ENCODE measurements around the gene HOXB8. TPM values are rescaled to one million over a fixed set of nuclear protein-coding genes. Genes with fewer than 3 reads are reported as not detected.
A peak's percentile ranks its signal among the peaks of the same experiment; 100 is the strongest.

The HOXB8 gene
- total RNA-seq, 1 experiment from 2014 or later = 28.2 TPM

DNA sequence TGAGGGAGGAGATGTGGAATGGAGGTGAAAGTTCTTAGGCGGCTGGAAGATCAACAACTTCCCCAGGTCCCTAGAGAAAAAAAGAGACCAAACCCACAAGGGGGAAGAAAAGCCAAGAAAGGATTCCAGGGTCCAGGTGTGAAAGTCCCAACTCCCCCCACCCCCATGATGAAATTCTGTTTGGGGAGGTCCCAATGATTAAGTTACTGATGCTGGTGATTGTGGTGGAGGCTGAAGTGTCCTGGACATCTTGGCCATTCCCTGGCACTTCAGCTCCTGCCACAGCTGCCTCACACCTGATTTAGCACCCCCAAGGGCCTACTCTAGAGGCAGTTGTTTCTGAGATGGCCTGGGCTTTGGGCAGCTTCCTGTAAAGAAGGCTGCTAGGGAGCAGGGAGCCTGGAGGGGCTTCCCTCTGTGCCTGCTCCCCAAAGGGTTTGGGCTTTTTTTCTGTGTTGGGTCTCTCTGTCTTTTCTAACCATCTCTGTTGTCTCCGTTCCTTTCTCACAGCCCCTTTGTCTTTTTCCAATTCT lies 50.0 kb downstream of the HOXB8 start:
- no peak for TF ChIP-seq CTCF (IDR thresholded peaks at IDR 0.05; ENCODE audit: unreplicated experiment)
- BruUV-seq (replicated peaks) = TSS peak; percentile 21

GRCh38 chr17:48564188-48565021 lies 50.7 kb downstream of the HOXB8 start:
- intact Hi-C loops (cut with micrococcal nuclease; ENCODE audit: unreplicated experiment) = no loop called here
- no peak for TF ChIP-seq CTCF (IDR thresholded peaks at IDR 0.05; ENCODE audit: unreplicated experiment)
- no peak overlapping the region for H3K4me3 Mint-ChIP-seq (ENCODE audit: low read depth, unreplicated experiment)

More for the DNA sequence above, 50.0 kb downstream of the HOXB8 start:
- no peak overlapping the region for H3K4me3 Mint-ChIP-seq (ENCODE audit: low read depth, unreplicated experiment)
- peaks cover 64% of the 10 kb centered on the region for H3K36me3 Mint-ChIP-seq (ENCODE audit: insufficient read depth, unreplicated experiment)
- H3K27ac Mint-ChIP-seq (ENCODE audit: unreplicated experiment) = no peak overlapping the region
- no peaks in the 10 kb centered on the region for H3K9me3 Mint-ChIP-seq (ENCODE audit: low read depth, unreplicated experiment)
- no peaks in the 10 kb centered on the region for H3K27me3 Mint-ChIP-seq (ENCODE audit: unreplicated experiment)
- DNase-seq = no peak
- peaks cover 36% of the 10 kb centered on the region for H3K4me1 Mint-ChIP-seq (ENCODE audit: low read depth, unreplicated experiment)
- CTCF ChIA-PET = interaction anchor here (0.5 to 1.1 kb wide), 3 partner anchors 23 to 319 kb away, joined by 3 to 4 read pairs (median 3); no protein-coding TSS in a partner anchor
- intact Hi-C loops (cut with micrococcal nuclease; ENCODE audit: unreplicated experiment) = no loop called here

DNA sequence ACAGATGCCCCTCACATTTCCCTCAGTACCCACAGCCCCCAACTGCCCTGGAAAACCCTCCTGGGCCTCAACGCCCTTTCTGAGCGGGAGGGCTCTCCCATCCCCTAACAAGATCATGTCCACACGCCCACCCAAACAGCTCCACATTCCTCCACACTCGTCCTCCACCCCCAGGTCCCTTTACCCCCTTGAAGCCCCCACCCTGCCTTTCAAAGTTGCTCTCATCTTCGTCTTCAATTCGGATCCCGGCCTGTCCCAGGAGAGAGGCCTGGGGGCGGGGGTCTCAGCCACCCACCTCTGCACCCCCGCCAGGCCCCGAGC lies 51.3 kb downstream of the HOXB8 start:
- Mint-ChIP-seq H3K36me3 (ENCODE audit: insufficient read depth, unreplicated experiment) (peaks cover 61% of the 10 kb centered on the region), H3K9me3 (ENCODE audit: low read depth, unreplicated experiment) (no peaks in the 10 kb centered on the region), H3K4me3 (ENCODE audit: low read depth, unreplicated experiment) (no peak overlapping the region), H3K4me1 (ENCODE audit: low read depth, unreplicated experiment) (peaks cover 49% of the 10 kb centered on the region), H3K27me3 (ENCODE audit: unreplicated experiment) (no peaks in the 10 kb centered on the region), H3K27ac (ENCODE audit: unreplicated experiment) (no peak overlapping the region)
- TF ChIP-seq CTCF (IDR thresholded peaks at IDR 0.05; ENCODE audit: unreplicated experiment) = no peak
- DNase-seq = no peak
- CTCF ChIA-PET = interaction anchor here (0.9 to 2.3 kb wide), 3 partner anchors 22 to 256 kb away, joined by 4 to 5 read pairs (median 5); no protein-coding TSS in a partner anchor
- BruUV-seq (replicated peaks) = no TSS peak
- intact Hi-C loops (cut with micrococcal nuclease; ENCODE audit: unreplicated experiment) = no loop called here

More at GRCh38 chr17:48564188-48565021, 50.7 kb downstream of the HOXB8 start:
- DNase-seq = no peak
- no peak overlapping the region for H3K27ac Mint-ChIP-seq (ENCODE audit: unreplicated experiment)
- peaks cover 61% of the 10 kb centered on the region for H3K36me3 Mint-ChIP-seq (ENCODE audit: insufficient read depth, unreplicated experiment)
- peaks cover 43% of the 10 kb centered on the region for H3K4me1 Mint-ChIP-seq (ENCODE audit: low read depth, unreplicated experiment)
- CTCF ChIA-PET = interaction anchor here (0.5 to 1.1 kb wide), 3 partner anchors 22 to 319 kb away, joined by 3 to 4 read pairs (median 3); no protein-coding TSS in a partner anchor
- H3K27me3 Mint-ChIP-seq (ENCODE audit: unreplicated experiment) = no peaks in the 10 kb centered on the region
- H3K9me3 Mint-ChIP-seq (ENCODE audit: low read depth, unreplicated experiment) = no peaks in the 10 kb centered on the region
- no TSS peak for BruUV-seq (replicated peaks)

DNA sequence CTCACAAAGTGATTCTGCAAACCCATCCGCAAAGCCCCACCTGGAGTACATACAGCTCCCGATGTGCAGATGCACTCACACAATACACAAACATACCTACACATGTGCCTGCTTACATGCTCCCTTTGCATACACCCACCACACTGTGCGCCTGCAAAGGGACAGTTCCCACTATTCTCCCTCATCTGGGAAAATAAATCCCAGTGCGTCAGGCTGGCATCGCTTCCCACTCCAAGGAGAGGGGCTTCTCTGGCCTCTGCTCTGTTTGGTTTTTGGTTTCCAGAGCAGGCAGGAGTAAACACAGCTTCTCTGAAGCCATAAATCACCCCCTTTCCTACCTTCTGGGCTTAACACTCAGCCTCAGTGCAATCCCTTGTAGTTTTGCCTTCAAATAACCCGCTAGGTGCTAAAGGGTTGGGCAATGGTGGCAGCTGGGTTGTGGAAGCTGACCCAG lies 51.7 kb downstream of the HOXB8 start:
- Mint-ChIP-seq H3K27me3 (ENCODE audit: unreplicated experiment) (no peaks in the 10 kb centered on the region), H3K4me1 (ENCODE audit: low read depth, unreplicated experiment) (peaks cover 53% of the 10 kb centered on the region), H3K4me3 (ENCODE audit: low read depth, unreplicated experiment) (no peak overlapping the region), H3K9me3 (ENCODE audit: low read depth, unreplicated experiment) (no peaks in the 10 kb centered on the region), H3K27ac (ENCODE audit: unreplicated experiment) (no peak overlapping the region), H3K36me3 (ENCODE audit: insufficient read depth, unreplicated experiment) (peaks cover 61% of the 10 kb centered on the region)
- no peak for DNase-seq
- no peak for TF ChIP-seq CTCF (IDR thresholded peaks at IDR 0.05; ENCODE audit: unreplicated experiment)
- intact Hi-C loops (cut with micrococcal nuclease; ENCODE audit: unreplicated experiment) = no loop called here
- CTCF ChIA-PET = interaction anchor here (0.6 to 2.3 kb wide), 4 partner anchors 19 to 352 kb away, joined by 5 to 7 read pairs (median 5); no protein-coding TSS in a partner anchor
- no TSS peak for BruUV-seq (replicated peaks)

All from Calu3 (cell line).